ENCODE measurements around the gene YEATS4.

DNA sequence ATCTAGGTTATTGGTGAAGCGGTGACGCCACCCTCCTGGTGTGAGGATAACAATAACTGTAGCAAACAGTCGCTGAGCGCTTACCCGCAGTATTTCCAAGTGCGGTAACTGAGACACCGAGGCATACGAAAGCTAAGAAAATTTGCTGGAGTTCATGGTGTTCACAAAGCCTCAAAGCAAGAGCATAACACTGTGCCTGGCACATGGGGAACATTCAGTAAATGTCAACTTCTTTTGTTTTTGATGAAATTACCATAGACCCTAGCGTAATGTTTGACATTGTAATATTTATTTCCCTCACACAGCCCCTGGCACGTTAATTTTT is 767 bp downstream of the YEATS4 start:
- TF ChIP-seq, protein P1, sequence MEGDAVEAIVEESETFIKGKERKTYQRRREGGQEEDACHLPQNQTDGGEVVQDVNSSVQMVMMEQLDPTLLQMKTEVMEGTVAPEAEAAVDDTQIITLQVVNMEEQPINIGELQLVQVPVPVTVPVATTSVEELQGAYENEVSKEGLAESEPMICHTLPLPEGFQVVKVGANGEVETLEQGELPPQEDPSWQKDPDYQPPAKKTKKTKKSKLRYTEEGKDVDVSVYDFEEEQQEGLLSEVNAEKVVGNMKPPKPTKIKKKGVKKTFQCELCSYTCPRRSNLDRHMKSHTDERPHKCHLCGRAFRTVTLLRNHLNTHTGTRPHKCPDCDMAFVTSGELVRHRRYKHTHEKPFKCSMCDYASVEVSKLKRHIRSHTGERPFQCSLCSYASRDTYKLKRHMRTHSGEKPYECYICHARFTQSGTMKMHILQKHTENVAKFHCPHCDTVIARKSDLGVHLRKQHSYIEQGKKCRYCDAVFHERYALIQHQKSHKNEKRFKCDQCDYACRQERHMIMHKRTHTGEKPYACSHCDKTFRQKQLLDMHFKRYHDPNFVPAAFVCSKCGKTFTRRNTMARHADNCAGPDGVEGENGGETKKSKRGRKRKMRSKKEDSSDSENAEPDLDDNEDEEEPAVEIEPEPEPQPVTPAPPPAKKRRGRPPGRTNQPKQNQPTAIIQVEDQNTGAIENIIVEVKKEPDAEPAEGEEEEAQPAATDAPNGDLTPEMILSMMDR (IDR thresholded peaks at IDR 0.05) = no peak
- no peak for TF ChIP-seq POLR2A (IDR thresholded peaks at IDR 0.05)
